8988T (cell line): ENCODE measurements around the gene AMBRA1.
"Not testable (repeated sequence)": the region's sequence is repeated elsewhere in the genome, so short reads cannot be mapped to it uniquely, and the experiment has no call there.

ENCODE experiments used
- DNase-seq: peaks from one replicate; pipeline ENCODE4 v3.0.0; 2011

Gene AMBRA1

GRCh38 chr11:46533396-46534100 lies 60.3 kb downstream of the AMBRA1 start:
- DNase-seq: no peak

- DNase-seq: no peak
Measured at GRCh38 chr11:46529928-46530574, 63.8 kb downstream of the AMBRA1 start.

- DNase-seq: peak; percentile 84
Measured at GRCh38 chr11:46529095-46529905, 64.5 kb downstream of the AMBRA1 start.

- no peak for DNase-seq
Measured at GRCh38 chr11:46528445-46529094, 65.3 kb downstream of the AMBRA1 start.

- DNase-seq: no peak
Measured at GRCh38 chr11:46527591-46528130, 66.2 kb downstream of the AMBRA1 start.

- no peak for DNase-seq
Measured at GRCh38 chr11:46526216-46527215, 67.3 kb downstream of the AMBRA1 start.

- DNase-seq: no peak
Measured at GRCh38 chr11:46524201-46524770, 69.5 kb downstream of the AMBRA1 start.

- DNase-seq: no peak
Measured at GRCh38 chr11:46523290-46523689, 70.5 kb downstream of the AMBRA1 start.

- DNase-seq: no peak
Measured at GRCh38 chr11:46522682-46523281, 71.0 kb downstream of the AMBRA1 start.

GRCh38 chr11:46521961-46522681 lies 71.7 kb downstream of the AMBRA1 start:
- no peak for DNase-seq

GRCh38 chr11:46520971-46521745 lies 72.7 kb downstream of the AMBRA1 start:
- no peak for DNase-seq

- no peak for DNase-seq
Measured at GRCh38 chr11:46519351-46519750, 74.5 kb downstream of the AMBRA1 start.

- DNase-seq: not testable (repeated sequence)
Measured at GRCh38 chr11:46518928-46519327, 74.9 kb downstream of the AMBRA1 start.

GRCh38 chr11:46514370-46514769 lies 79.5 kb downstream of the AMBRA1 start:
- DNase-seq: no peak

- no peak for DNase-seq
Measured at GRCh38 chr11:46513934-46514342, 79.9 kb downstream of the AMBRA1 start.

GRCh38 chr11:46512261-46512881 lies 81.5 kb downstream of the AMBRA1 start:
- DNase-seq: no peak

GRCh38 chr11:46511342-46511741 lies 82.5 kb downstream of the AMBRA1 start:
- DNase-seq: no peak

- no peak for DNase-seq
Measured at GRCh38 chr11:46508360-46508759, 85.5 kb downstream of the AMBRA1 start.

GRCh38 chr11:46506483-46506791 lies 87.4 kb downstream of the AMBRA1 start:
- no peak for DNase-seq
